Measurements from ENCODE around the gene CACNB2.

Gene CACNB2

DNA sequence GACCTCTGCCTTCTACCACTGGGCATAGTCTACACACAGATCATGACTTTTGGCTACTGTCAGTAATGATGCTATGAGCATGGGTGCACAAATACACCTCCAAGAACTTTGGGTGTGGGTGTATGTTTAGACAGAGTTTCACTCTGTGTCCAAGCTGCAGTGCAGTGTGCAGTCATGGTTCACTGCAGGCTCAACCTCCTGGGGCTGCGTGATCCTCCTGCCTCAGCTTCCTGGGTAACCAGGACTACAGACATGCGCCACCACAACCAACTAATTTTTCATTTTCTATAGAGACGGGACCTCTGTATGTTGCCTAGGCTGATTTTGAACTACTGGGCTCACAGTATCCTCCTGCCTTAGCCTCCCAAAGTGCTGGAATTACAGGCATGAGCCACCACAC is 316.8 kb downstream of the CACNB2 start:
- no peak overlapping the region for H3K4me3 ChIP-seq (ENCODE audit: low read depth, low read length)
- TF ChIP-seq, protein P1, sequence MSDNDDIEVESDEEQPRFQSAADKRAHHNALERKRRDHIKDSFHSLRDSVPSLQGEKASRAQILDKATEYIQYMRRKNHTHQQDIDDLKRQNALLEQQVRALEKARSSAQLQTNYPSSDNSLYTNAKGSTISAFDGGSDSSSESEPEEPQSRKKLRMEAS (IDR thresholded peaks at IDR 0.05; ENCODE audit: low read depth, low read length) = no peak
- no peak for TF ChIP-seq MYC (IDR thresholded peaks at IDR 0.05; ENCODE audit: low read depth, low read length)
- TF ChIP-seq, protein P2, sequence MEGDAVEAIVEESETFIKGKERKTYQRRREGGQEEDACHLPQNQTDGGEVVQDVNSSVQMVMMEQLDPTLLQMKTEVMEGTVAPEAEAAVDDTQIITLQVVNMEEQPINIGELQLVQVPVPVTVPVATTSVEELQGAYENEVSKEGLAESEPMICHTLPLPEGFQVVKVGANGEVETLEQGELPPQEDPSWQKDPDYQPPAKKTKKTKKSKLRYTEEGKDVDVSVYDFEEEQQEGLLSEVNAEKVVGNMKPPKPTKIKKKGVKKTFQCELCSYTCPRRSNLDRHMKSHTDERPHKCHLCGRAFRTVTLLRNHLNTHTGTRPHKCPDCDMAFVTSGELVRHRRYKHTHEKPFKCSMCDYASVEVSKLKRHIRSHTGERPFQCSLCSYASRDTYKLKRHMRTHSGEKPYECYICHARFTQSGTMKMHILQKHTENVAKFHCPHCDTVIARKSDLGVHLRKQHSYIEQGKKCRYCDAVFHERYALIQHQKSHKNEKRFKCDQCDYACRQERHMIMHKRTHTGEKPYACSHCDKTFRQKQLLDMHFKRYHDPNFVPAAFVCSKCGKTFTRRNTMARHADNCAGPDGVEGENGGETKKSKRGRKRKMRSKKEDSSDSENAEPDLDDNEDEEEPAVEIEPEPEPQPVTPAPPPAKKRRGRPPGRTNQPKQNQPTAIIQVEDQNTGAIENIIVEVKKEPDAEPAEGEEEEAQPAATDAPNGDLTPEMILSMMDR (IDR thresholded peaks at IDR 0.05; ENCODE audit: low read depth, low read length) = no peak
- TF ChIP-seq POLR2A (IDR thresholded peaks at IDR 0.05; ENCODE audit: extremely low read depth, insufficient read length) = no peak
- DNase-seq (ENCODE audit: low read depth) = no peak

DNA sequence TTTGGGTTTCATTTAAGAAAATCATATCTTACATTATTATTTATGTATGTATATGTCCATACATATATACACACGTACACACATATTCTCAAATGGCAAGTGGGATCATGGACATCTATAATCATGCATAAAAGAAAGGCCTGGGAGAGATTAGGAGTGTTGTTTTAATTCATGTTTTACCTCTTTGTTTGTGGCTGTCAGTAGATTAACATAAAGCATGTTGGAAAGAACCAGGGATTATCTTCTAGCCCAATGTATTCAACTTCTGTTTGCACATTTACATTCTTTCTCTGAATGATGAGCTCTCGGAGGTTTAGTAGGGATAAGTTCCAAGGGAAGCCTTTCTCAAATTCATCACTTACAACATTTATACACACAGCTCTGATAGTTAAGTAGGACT is 319.8 kb downstream of the CACNB2 start:
- H3K4me3 ChIP-seq (ENCODE audit: low read depth, low read length) = no peak overlapping the region
- TF ChIP-seq MYC (IDR thresholded peaks at IDR 0.05; ENCODE audit: low read depth, low read length) (no peak), POLR2A (IDR thresholded peaks at IDR 0.05; ENCODE audit: extremely low read depth, insufficient read length) (no peak)
- TF ChIP-seq, protein P2 (IDR thresholded peaks at IDR 0.05; ENCODE audit: low read depth, low read length) = no peak
- no peak for DNase-seq (ENCODE audit: low read depth)

DNA sequence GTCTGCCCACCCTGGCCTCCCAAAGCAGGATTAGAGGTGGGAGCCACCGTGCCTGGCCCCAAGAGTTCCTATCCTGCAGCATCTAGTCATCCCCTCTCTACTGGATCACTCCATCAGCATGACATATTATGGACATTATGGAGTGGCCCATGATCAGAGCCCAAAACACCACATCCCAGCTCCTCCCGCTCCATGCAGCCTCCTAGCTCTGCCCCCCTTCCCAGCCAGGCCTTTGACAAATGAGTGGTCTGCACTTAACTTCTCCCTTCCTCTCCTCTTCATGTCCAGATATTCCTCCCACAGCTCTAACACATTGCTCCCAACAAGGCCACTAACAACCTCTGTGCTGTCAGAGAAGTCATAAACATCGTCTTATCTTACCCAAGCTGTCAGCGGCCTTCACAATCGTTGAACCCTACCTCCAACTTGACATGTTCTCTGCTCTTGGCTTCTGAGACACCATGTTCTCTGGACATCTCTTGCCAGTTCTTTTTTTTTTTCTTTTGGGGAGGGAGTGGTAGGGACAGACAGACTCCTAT is 323.5 kb downstream of the CACNB2 start:
- TF ChIP-seq, protein P1 (IDR thresholded peaks at IDR 0.05; ENCODE audit: low read depth, low read length) = no peak
- TF ChIP-seq, protein P2 (IDR thresholded peaks at IDR 0.05; ENCODE audit: low read depth, low read length) = no peak
- no peak for TF ChIP-seq MYC (IDR thresholded peaks at IDR 0.05; ENCODE audit: low read depth, low read length)
- TF ChIP-seq POLR2A (IDR thresholded peaks at IDR 0.05; ENCODE audit: extremely low read depth, insufficient read length) = no peak
- no peak for DNase-seq (ENCODE audit: low read depth)
- H3K4me3 ChIP-seq (ENCODE audit: low read depth, low read length) = no peak overlapping the region

DNA sequence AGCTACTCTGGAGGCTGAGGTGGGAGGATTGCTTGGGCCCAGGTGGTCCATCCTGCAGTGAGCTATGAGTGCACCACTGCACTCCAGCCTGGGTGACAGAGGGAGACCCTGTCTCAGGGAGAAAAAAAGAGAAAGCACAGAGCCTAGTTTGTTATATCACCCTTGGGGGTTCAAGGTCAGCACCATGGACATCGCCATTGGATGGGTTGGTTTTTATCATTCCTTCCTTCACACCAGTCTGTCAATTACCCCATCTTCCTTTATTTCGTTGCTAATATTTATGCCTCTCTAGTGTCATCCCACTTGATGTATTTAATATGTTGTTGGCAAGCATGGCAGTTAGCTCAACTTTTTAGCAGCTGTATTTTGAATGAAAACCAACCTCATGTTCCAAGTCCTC is 328.9 kb downstream of the CACNB2 start:
- no peak overlapping the region for H3K4me3 ChIP-seq (ENCODE audit: low read depth, low read length)
- no peak for DNase-seq (ENCODE audit: low read depth)
- TF ChIP-seq POLR2A (IDR thresholded peaks at IDR 0.05; ENCODE audit: extremely low read depth, insufficient read length) = no peak
- no peak for TF ChIP-seq MYC (IDR thresholded peaks at IDR 0.05; ENCODE audit: low read depth, low read length)
- TF ChIP-seq, protein P2 (IDR thresholded peaks at IDR 0.05; ENCODE audit: low read depth, low read length) = no peak
- TF ChIP-seq, protein P1 (IDR thresholded peaks at IDR 0.05; ENCODE audit: low read depth, low read length) = no peak

DNA sequence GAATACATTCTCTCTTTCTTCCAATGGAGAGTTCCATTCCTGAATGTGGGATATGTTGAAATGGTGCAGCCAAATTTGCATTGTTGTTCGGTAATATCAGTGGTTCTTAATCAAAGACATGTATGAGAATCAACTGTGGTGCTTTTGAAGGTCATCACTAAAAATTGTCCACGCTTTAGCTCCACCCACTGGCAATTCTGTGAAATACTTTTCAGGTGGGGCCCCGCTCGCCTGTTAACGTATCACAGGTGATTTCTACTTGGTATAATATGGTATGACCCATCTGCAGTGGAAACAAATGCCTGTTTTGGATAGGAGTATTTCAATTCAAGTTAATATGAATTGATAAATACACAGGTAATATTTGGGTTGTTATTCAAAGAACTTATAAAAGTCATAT is 332.8 kb downstream of the CACNB2 start:
- no peak for TF ChIP-seq MYC (IDR thresholded peaks at IDR 0.05; ENCODE audit: low read depth, low read length)
- TF ChIP-seq, protein P2 (IDR thresholded peaks at IDR 0.05; ENCODE audit: low read depth, low read length) = peak; percentile 18

DNA sequence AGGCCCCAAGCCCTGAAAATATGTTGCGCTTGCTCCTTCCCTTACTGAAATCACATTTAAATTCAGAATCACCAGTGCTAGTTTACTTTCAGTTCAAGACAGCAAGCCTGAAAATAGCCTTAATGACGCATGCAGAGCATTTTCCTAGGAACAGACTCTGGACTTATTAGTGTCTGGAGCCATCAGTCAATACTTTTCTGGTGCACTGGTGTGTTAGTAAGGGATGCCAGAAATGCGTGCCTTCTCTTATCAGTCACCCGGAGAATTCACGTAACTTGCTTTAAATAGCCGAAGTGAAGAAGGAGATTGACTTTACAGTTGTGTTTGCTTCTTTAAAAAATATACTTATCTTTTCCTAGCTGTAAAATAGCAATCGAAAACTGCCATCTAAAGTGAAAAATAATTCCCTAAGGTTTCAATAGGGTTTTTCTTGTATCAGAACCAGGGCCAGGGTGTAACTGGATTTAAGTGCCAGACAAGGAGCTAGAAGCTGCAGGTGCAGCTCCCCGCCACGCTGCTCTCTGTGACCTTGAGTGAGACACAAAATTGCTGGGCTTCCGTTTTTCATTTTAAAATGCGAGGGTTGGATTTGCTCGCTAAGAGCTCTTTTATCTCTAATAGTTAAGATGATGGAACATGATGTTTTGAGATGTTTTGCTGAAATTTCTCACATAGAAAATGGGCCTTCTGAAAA is 333.3 kb downstream of the CACNB2 start:
- DNase-seq (ENCODE audit: low read depth) = no peak
- TF ChIP-seq, protein P1 (IDR thresholded peaks at IDR 0.05; ENCODE audit: low read depth, low read length) = no peak
- TF ChIP-seq MYC (IDR thresholded peaks at IDR 0.05; ENCODE audit: low read depth, low read length) = no peak
- TF ChIP-seq POLR2A (IDR thresholded peaks at IDR 0.05; ENCODE audit: extremely low read depth, insufficient read length) = no peak
- TF ChIP-seq, protein P2 (IDR thresholded peaks at IDR 0.05; ENCODE audit: low read depth, low read length) = no peak
- H3K4me3 ChIP-seq (ENCODE audit: low read depth, low read length) = no peak overlapping the region

More for the DNA sequence above, 332.8 kb downstream of the CACNB2 start:
- peak; percentile 1 for DNase-seq (ENCODE audit: low read depth)
- H3K4me3 ChIP-seq (ENCODE audit: low read depth, low read length) = no peak overlapping the region

All from NB4 (cell line).